Dermis blood vessel endothelial cell (primary cell): ENCODE results near the gene TADA3. TPM values are rescaled to one million over a fixed set of nuclear protein-coding genes. Genes with fewer than 3 reads are reported as not detected.

Experiments
- total RNA-seq: library from RNA; depleted of rRNA; stranded (reverse); fragments of >200 nt; gene quantifications from 2 replicates; pipeline ENCODE4 v1.2.3, GENCODE V29; 2014

Gene TADA3
- total RNA-seq, 1 donor from 2014 or later: 39.5 TPM

Other genes with a start within 250 kb of the TADA3 start
- gene LHFPL4, start 238.7 kb downstream of the TADA3 start, total RNA-seq: not detected in 2 replicates
- 80.2 and 83.7 TPM in 2 replicates for gene MTMR14, start 143.0 kb downstream of the TADA3 start, total RNA-seq
- not detected in 2 replicates for gene CPNE9, start 88.6 kb downstream of the TADA3 start, total RNA-seq
- 24.8 and 29.3 TPM in 2 replicates for gene BRPF1, start 60.7 kb downstream of the TADA3 start, total RNA-seq
- 15.5 and 16.6 TPM in 2 replicates for gene OGG1, start 42.5 kb downstream of the TADA3 start, total RNA-seq
- 34.7 and 40.3 TPM in 2 replicates for gene CAMK1, start 22.5 kb downstream of the TADA3 start, total RNA-seq
- 210 and 309 TPM in 2 replicates for gene ARPC4, start 609 bp upstream of the TADA3 start, total RNA-seq
- gene TTLL3, start 17.8 kb upstream of the TADA3 start, total RNA-seq: 9.3 and 20.3 TPM in 2 replicates
- 28.9 and 33.3 TPM in 2 replicates for gene RPUSD3, start 51.5 kb upstream of the TADA3 start, total RNA-seq
- gene CIDEC, start 87.8 kb upstream of the TADA3 start, total RNA-seq: not detected in 2 replicates
- gene JAGN1, start 98.1 kb upstream of the TADA3 start, total RNA-seq: 31.6 and 39.5 TPM in 2 replicates
- gene IL17RE, start 110.4 kb upstream of the TADA3 start, total RNA-seq: 0.14 and 0.17 TPM in 2 replicates
- gene IL17RC, start 124.6 kb upstream of the TADA3 start, total RNA-seq: 20.4 and 25.4 TPM in 2 replicates
- gene CRELD1, start 141.4 kb upstream of the TADA3 start, total RNA-seq: 33.1 and 50.4 TPM in 2 replicates
- gene PRRT3, start 159.9 kb upstream of the TADA3 start, total RNA-seq: 0.68 and 0.84 TPM in 2 replicates
- 44.6 and 121 TPM in 2 replicates for gene EMC3, start 194.4 kb upstream of the TADA3 start, total RNA-seq
- gene FANCD2, start 234.0 kb upstream of the TADA3 start, total RNA-seq: 15.0 and 37.2 TPM in 2 replicates